SK-N-SH (cell line): ENCODE data around the gene COL9A3. TPM values are rescaled to one million over a fixed set of nuclear protein-coding genes. Genes with fewer than 3 reads are reported as not detected.

Experiments
- CTCF ChIA-PET: fragments of 300-600, 350-600 bp; formaldehyde crosslinking; extraction: SDS; loops from one replicate; lab custom pipeline; 2021; lab: Yijun Ruan, JAX
- POLR2A ChIA-PET: fragments of 350-600 bp; sonication (Branson Sonifier 250); formaldehyde crosslinking; extraction: SDS; loops from one replicate; lab custom pipeline; 2020; ENCODE audit warnings: antibody characterized with exemption, inconsistent platforms; lab: Yijun Ruan, JAX
- DNase-seq: peaks from one replicate; pipeline ENCODE4 v3.0.0; 2012
- H2AFZ ChIP-seq: fragments of 200-600 bp; sonication (generic); 2 replicates; pipeline ENCODE4 v1.8.1; 2016; ENCODE audit warnings: antibody characterized with exemption, mild to moderate bottlenecking, low read depth
- H3F3A ChIP-seq: fragments of 200-600 bp; sonication (generic); replicated peaks from 2 replicates; pipeline ENCODE3; 2016; ENCODE audit warnings: antibody characterized with exemption, mild to moderate bottlenecking; ENCODE audit not compliant: insufficient read depth
- H3K27ac ChIP-seq, 2 experiments: fragments of 200-500 bp in 1 of 2; fragments of 200-600 bp in 1 of 2; sonication (Bioruptor generic) in 1 of 2; sonication (generic), shearing (Covaris generic) in 1 of 2; 2 replicates each; pipeline versions ENCODE4 v1.5.1 to v1.6.1; 2014 to 2016; ENCODE audit warnings: low read depth in 2 of 2, inconsistent platforms in 1 of 2, low read length in 1 of 2, mild to moderate bottlenecking in 1 of 2, mixed read lengths in 1 of 2
- H3K27me3 ChIP-seq: fragments of 200-600 bp; sonication (generic), shearing (Covaris generic); 2 replicates; pipeline ENCODE4 v1.6.1; 2016; ENCODE audit warnings: mixed run types; ENCODE audit not compliant: insufficient read depth
- H3K36me3 ChIP-seq, 2 experiments: fragments of 200-500 bp in 1 of 2; fragments of 200-600 bp in 1 of 2; sonication (Bioruptor generic) in 1 of 2; sonication (generic) in 1 of 2; replicated peaks in 1 of 2; 2 replicates each; pipeline versions ENCODE3 to v1.5.1; 2014 to 2016; ENCODE audit warnings: low read length in 1 of 2, mild to moderate bottlenecking in 1 of 2; ENCODE audit not compliant: insufficient read depth in 2 of 2, control insufficient read depth in 1 of 2
- H3K4me1 ChIP-seq, 2 experiments: fragments of 200-500 bp in 1 of 2; fragments of 200-600 bp in 1 of 2; sonication (Bioruptor generic) in 1 of 2; sonication (generic), shearing (Covaris generic) in 1 of 2; 2 replicates each; pipeline versions ENCODE4 v1.5.1 to v1.6.1; 2014 to 2016; ENCODE audit warnings: low read depth in 1 of 2, low read length in 1 of 2, mixed run types in 1 of 2; ENCODE audit not compliant: insufficient read depth in 2 of 2, control insufficient read depth in 1 of 2
- H3K4me2 ChIP-seq: fragments of 200-600 bp; sonication (generic), shearing (Covaris generic); 2 replicates; pipeline ENCODE4 v1.6.1; 2017; ENCODE audit warnings: mixed run types
- H3K4me3 ChIP-seq, 2 experiments: fragments of 200-500 bp in 1 of 2; fragments of 200-600 bp in 1 of 2; sonication (Bioruptor generic) in 1 of 2; sonication (generic), shearing (Covaris generic) in 1 of 2; 2 replicates each; pipeline versions ENCODE4 v1.5.1 to v1.8.1; 2014 to 2016; ENCODE audit warnings: low read depth in 2 of 2, inconsistent platforms in 1 of 2, low read length in 1 of 2, mild to moderate bottlenecking in 1 of 2, mixed read lengths in 1 of 2, moderate library complexity in 1 of 2
- H3K79me2 ChIP-seq: fragments of 200-600 bp; sonication (generic); 2 replicates; pipeline ENCODE4 v1.8.1; 2017; ENCODE audit warnings: mild to moderate bottlenecking; ENCODE audit not compliant: insufficient read depth
- H3K9ac ChIP-seq: fragments of 200-600 bp; sonication (generic); 2 replicates; pipeline ENCODE4 v1.6.1; 2017; ENCODE audit warnings: mixed run types
- H3K9me2 ChIP-seq: fragments of 200-600 bp; sonication (generic); 2 replicates; pipeline ENCODE4 v1.6.1; 2017; ENCODE audit warnings: mixed run types
- H3K9me3 ChIP-seq: fragments of 200-600 bp; sonication (generic); 2 replicates; pipeline ENCODE4 v1.6.1; 2017; ENCODE audit warnings: mixed run types, mild to moderate bottlenecking, moderate library complexity
- H4K20me1 ChIP-seq: fragments of 200-600 bp; sonication (generic); 2 replicates; pipeline ENCODE4 v1.6.1; 2017; ENCODE audit warnings: mild to moderate bottlenecking, mixed run types; ENCODE audit not compliant: insufficient read depth
- CHD2 ChIP-seq: fragments of 150-350 bp; IDR thresholded peaks from 2 replicates; pipeline ENCODE4 v1.6.1; 2018; ENCODE audit warnings: low read length; ENCODE audit not compliant: partially characterized antibody
- CTCF ChIP-seq: fragments of 200-600 bp; sonication (generic); IDR thresholded peaks from 2 replicates; pipeline ENCODE4 v1.6.1; 2017; ENCODE audit warnings: antibody characterized with exemption, mild to moderate bottlenecking, moderate library complexity
- ELF1 ChIP-seq: IDR thresholded peaks from 2 replicates; pipeline ENCODE4 v1.4.0; 2012
- GABPA ChIP-seq: IDR thresholded peaks from 2 replicates; pipeline ENCODE4 v1.4.0; 2012; ENCODE audit warnings: low read depth, mild to moderate bottlenecking
- MEF2A ChIP-seq: IDR thresholded peaks from 2 replicates; pipeline ENCODE4 v1.4.0; 2012; ENCODE audit warnings: low read depth, borderline replicate concordance
- MXI1 ChIP-seq: IDR thresholded peaks from 2 replicates; pipeline ENCODE4 v1.6.1; 2012; ENCODE audit warnings: mild to moderate bottlenecking, low read depth, low read length, improper control_type of control experiment
- NFIC ChIP-seq: IDR thresholded peaks from 2 replicates; pipeline ENCODE4 v1.4.0; 2012; ENCODE audit warnings: borderline replicate concordance
- NRF1 ChIP-seq: IDR thresholded peaks from 2 replicates; pipeline ENCODE4 v1.6.1; 2012; ENCODE audit warnings: low read depth, mild to moderate bottlenecking, low read length
- RCOR1 ChIP-seq: fragments of 150-350 bp; IDR thresholded peaks from 2 replicates; pipeline ENCODE4 v1.6.1; 2017; ENCODE audit warnings: antibody characterized with exemption, low read length
- RFX5 ChIP-seq: IDR thresholded peaks from 2 replicates; pipeline ENCODE4 v1.6.1; 2012; ENCODE audit warnings: mild to moderate bottlenecking, improper control_type of control experiment, low read length
- SIN3A ChIP-seq: IDR thresholded peaks from 2 replicates; pipeline ENCODE4 v1.6.1; 2012; ENCODE audit warnings: low read depth, mild to moderate bottlenecking, low read length, moderate library complexity, borderline replicate concordance
- SMC3 ChIP-seq: IDR thresholded peaks from 2 replicates; pipeline ENCODE4 v1.6.1; 2012; ENCODE audit warnings: low read depth, low read length, improper control_type of control experiment
- TCF12 ChIP-seq: IDR thresholded peaks from 2 replicates; pipeline ENCODE4 v1.4.0; 2012
- TEAD4 ChIP-seq: IDR thresholded peaks from 2 replicates; pipeline ENCODE4 v1.4.0; 2012; ENCODE audit warnings: mild to moderate bottlenecking, borderline replicate concordance; ENCODE audit not compliant: insufficient read depth
- YY1 ChIP-seq: IDR thresholded peaks from 2 replicates; pipeline ENCODE4 v1.4.0; 2012; ENCODE audit warnings: low read depth, mild to moderate bottlenecking
- WGBS: methylation state at CpG from one replicate; pipeline ENCODE4 v1.1.6; 2017; ENCODE audit warnings: low lambda C conversion rate; 5-methylcytosine and 5-hydroxymethylcytosine counted together
- polyA plus RNA-seq, 3 experiments: library from polyadenylated mRNA; depleted of rRNA; stranded (reverse); fragments of >200 nt; gene quantifications; 2 replicates each; pipeline ENCODE4 v1.2.3, GENCODE V29; 2012
- TF ChIP-seq, protein P1 (sequence below): IDR thresholded peaks from 2 replicates; pipeline ENCODE4 v1.4.0; 2012; ENCODE audit warnings: low read depth, borderline replicate concordance
- TF ChIP-seq, protein P2 (sequence below): IDR thresholded peaks from 2 replicates; pipeline ENCODE4 v1.4.0; 2012; ENCODE audit warnings: low read depth, borderline replicate concordance
- TF ChIP-seq, protein P3 (sequence below): fragments of 150-350 bp; IDR thresholded peaks from 2 replicates; pipeline ENCODE4 v1.6.1; 2016; ENCODE audit warnings: mild to moderate bottlenecking, low read depth, low read length

The COL9A3 gene
- polyA plus RNA-seq, 1 of the 3 experiments (the other 2 are of a cell fraction): 2.5 TPM

DNA sequence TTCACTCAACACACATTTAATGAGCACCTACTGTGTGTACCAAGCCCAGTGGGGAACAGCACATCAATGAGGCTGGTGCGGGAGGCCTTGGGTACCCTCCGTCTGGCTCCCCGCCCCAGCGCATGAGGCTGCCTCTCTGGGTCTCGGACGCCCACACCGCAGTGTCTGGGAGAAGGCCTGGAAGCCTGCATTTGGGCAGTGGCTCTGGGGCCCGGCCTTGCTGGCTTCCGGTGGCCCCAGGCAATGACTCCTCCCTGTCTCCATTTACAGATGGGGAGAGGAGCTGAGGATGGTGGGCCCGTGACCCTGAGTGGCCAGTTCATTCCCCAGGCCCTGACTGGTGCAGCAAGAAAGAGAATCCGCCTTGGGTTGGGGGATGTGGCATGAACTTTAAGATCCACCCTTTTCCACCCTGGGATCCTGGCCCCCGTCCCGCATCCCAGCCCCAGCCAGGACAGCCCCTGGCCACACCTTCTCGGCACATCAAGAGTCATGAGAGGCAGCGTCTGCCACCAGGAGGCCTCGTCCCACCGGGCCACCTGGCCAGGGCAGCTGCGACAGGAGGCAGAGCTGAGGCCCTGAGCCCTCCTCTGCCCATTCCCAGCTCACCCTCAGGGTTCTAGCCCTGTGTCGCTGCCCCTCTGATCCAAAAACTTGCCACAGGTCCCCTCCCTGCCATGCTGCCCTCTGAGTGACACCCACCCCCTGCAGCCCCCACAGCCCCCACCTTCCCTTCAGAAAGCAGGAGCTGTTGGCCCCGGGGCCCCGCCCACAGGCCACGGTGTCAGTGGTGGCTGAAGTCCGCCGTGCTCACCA, 38.0 kb upstream of the COL9A3 start:
- Histone ChIP-seq H3F3A (no peaks in the 10 kb centered on the region), H3K4me1 (peaks cover 0 to 14% of the 10 kb centered on the region in 2 experiments; a peak in 1 of 4 replicates), H3K9me2 (no peaks in the 10 kb centered on the region), H3K9ac (no peak overlapping the region), H3K9me3 (no peaks in the 10 kb centered on the region), H3K4me2 (no peak overlapping the region), H3K4me3 (no peak overlapping the region), H3K27ac (no peak overlapping the region), H2AFZ (no peak overlapping the region), H3K36me3 (no peaks in the 10 kb centered on the region), H4K20me1 (no peaks in the 10 kb centered on the region), H3K79me2 (no peaks in the 10 kb centered on the region), H3K27me3 (no peaks in the 10 kb centered on the region)
- TF ChIP-seq, protein P1, sequence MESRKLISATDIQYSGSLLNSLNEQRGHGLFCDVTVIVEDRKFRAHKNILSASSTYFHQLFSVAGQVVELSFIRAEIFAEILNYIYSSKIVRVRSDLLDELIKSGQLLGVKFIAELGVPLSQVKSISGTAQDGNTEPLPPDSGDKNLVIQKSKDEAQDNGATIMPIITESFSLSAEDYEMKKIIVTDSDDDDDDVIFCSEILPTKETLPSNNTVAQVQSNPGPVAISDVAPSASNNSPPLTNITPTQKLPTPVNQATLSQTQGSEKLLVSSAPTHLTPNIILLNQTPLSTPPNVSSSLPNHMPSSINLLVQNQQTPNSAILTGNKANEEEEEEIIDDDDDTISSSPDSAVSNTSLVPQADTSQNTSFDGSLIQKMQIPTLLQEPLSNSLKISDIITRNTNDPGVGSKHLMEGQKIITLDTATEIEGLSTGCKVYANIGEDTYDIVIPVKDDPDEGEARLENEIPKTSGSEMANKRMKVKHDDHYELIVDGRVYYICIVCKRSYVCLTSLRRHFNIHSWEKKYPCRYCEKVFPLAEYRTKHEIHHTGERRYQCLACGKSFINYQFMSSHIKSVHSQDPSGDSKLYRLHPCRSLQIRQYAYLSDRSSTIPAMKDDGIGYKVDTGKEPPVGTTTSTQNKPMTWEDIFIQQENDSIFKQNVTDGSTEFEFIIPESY: no peak
- TF ChIP-seq TEAD4 (no peak), SMC3 (no peak), MEF2A (no peak), RCOR1 (no peak), YY1 (no peak), RFX5 (no peak), ELF1 (no peak), NFIC (no peak)
- TF ChIP-seq, protein P2, sequence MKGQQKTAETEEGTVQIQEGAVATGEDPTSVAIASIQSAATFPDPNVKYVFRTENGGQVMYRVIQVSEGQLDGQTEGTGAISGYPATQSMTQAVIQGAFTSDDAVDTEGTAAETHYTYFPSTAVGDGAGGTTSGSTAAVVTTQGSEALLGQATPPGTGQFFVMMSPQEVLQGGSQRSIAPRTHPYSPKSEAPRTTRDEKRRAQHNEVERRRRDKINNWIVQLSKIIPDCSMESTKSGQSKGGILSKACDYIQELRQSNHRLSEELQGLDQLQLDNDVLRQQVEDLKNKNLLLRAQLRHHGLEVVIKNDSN: no peak
- ChIA-PET POLR2A (no interaction called here), CTCF (interaction anchor here (0.8 to 3.8 kb wide), 2 partner anchors 11 to 13 kb away, joined by 3 to 31 read pairs; no protein-coding TSS in a partner anchor)
- WGBS: 75% methylated on average over 18 of the region's 24 CpGs
- DNase-seq: peak; percentile 38

- no peak overlapping the region for H3K4me2 ChIP-seq
- no peak for DNase-seq
- H3K9ac ChIP-seq: no peak overlapping the region
- no peaks in the 10 kb centered on the region for H3K9me2 ChIP-seq
- H3K36me3 ChIP-seq: no peaks in the 10 kb centered on the region
- no peaks in the 10 kb centered on the region for H3F3A ChIP-seq
- H3K79me2 ChIP-seq: no peaks in the 10 kb centered on the region
- no peaks in the 10 kb centered on the region for H4K20me1 ChIP-seq
- ChIA-PET POLR2A (no interaction called here), CTCF (interaction anchor here (0.8 to 3.8 kb wide), 2 partner anchors 10 to 12 kb away, joined by 3 to 31 read pairs; no protein-coding TSS in a partner anchor)
- WGBS: 94% methylated on average over 6 of the region's 7 CpGs
- H3K27ac ChIP-seq: no peak overlapping the region
- no peaks in the 10 kb centered on the region for H3K27me3 ChIP-seq
- H3K9me3 ChIP-seq: no peaks in the 10 kb centered on the region
- peaks cover 0 to 14% of the 10 kb centered on the region in 2 experiments; a peak in 1 of 4 replicates for H3K4me1 ChIP-seq
- no peak overlapping the region for H2AFZ ChIP-seq
- H3K4me3 ChIP-seq: no peak overlapping the region
- TF ChIP-seq CTCF (no peak), CHD2 (no peak), TEAD4 (no peak), SMC3 (no peak), SIN3A (no peak), RFX5 (no peak), NRF1 (no peak), TCF12 (no peak), MEF2A (no peak), GABPA (no peak), MXI1 (no peak)
- TF ChIP-seq, protein P3, sequence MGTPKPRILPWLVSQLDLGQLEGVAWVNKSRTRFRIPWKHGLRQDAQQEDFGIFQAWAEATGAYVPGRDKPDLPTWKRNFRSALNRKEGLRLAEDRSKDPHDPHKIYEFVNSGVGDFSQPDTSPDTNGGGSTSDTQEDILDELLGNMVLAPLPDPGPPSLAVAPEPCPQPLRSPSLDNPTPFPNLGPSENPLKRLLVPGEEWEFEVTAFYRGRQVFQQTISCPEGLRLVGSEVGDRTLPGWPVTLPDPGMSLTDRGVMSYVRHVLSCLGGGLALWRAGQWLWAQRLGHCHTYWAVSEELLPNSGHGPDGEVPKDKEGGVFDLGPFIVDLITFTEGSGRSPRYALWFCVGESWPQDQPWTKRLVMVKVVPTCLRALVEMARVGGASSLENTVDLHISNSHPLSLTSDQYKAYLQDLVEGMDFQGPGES: no peak
- TF ChIP-seq, protein P2: no peak
- TF ChIP-seq, protein P1: no peak
These were observed 37.5 kb upstream of the COL9A3 start for GRCh38 chr20:62779417-62779685.
